CD8-positive, alpha-beta memory T cell (primary cell): ENCODE results near the gene ZSWIM5. TPM values are rescaled to one million over a fixed set of nuclear protein-coding genes. Genes with fewer than 3 reads are reported as not detected.
"Not testable (repeated sequence)": the region's sequence is repeated elsewhere in the genome, so short reads cannot be mapped to it uniquely, and the experiment has no call there.

Source experiments
- CTCF ChIA-PET: fragments of 350-600 bp; sonication (Branson Sonifier 250); formaldehyde crosslinking; loops from one replicate; lab custom pipeline; 2021; ENCODE audit warnings: antibody characterized with exemption; lab: Charles Lee
- POLR2A ChIA-PET: fragments of 350-600 bp; sonication (Branson Sonifier 250); formaldehyde crosslinking; loops from one replicate; lab custom pipeline; 2021; ENCODE audit warnings: antibody characterized with exemption; lab: Charles Lee
- DNase-seq, 5 donors: peaks; one replicate each; pipeline versions ENCODE4 v3.0.0 to v3.0.0-alpha.2; 2020 to 2022; ENCODE audit warnings: mixed read lengths in 1 of 5
- H3K27ac ChIP-seq: one replicate; pipeline ENCODE4 v1.7.0; 2013; ENCODE audit warnings: low read depth, mild to moderate bottlenecking, low read length, moderate library complexity
- H3K27me3 ChIP-seq: 2 replicates; pipeline ENCODE4 v1.7.0; 2013; ENCODE audit warnings: low read length, mild to moderate bottlenecking; ENCODE audit not compliant: insufficient read depth, poor library complexity, severe bottlenecking
- H3K36me3 ChIP-seq: 2 replicates; pipeline ENCODE4 v1.7.0; 2013; ENCODE audit warnings: mild to moderate bottlenecking, low read length, moderate library complexity; ENCODE audit not compliant: insufficient read depth
- H3K4me1 ChIP-seq: 2 replicates; pipeline ENCODE4 v1.7.0; 2013; ENCODE audit warnings: mild to moderate bottlenecking, low read length, moderate library complexity; ENCODE audit not compliant: insufficient read depth
- H3K4me3 ChIP-seq: 2 replicates; pipeline ENCODE4 v1.7.0; 2013; ENCODE audit warnings: mild to moderate bottlenecking, low read length
- H3K9me3 ChIP-seq: 2 replicates; pipeline ENCODE4 v1.7.0; 2013; ENCODE audit warnings: mild to moderate bottlenecking, low read length
- H3K27ac Mint-ChIP-seq, 8 donors: one replicate each; pipeline ENCODE4 v1.8.0; 2020 to 2021; ENCODE audit warnings: mixed read lengths in 8 of 8, mild to moderate bottlenecking in 6 of 8, inconsistent platforms in 3 of 8, moderate library complexity in 3 of 8
- H3K27me3 Mint-ChIP-seq, 2 donors: one replicate each; pipeline ENCODE4 v1.8.0; 2020 to 2021; ENCODE audit warnings: mixed read lengths in 2 of 2, mild to moderate bottlenecking in 1 of 2, moderate library complexity in 1 of 2
- H3K36me3 Mint-ChIP-seq, 3 donors: one replicate each; pipeline ENCODE4 v1.8.0; 2020 to 2021; ENCODE audit warnings: mixed read lengths in 3 of 3, inconsistent platforms in 1 of 3, mild to moderate bottlenecking in 1 of 3
- H3K4me1 Mint-ChIP-seq, 3 donors: one replicate each; pipeline ENCODE4 v1.8.0; 2020 to 2021; ENCODE audit warnings: mixed read lengths in 3 of 3, inconsistent platforms in 1 of 3, mild to moderate bottlenecking in 1 of 3
- H3K4me3 Mint-ChIP-seq, 7 donors: one replicate each; pipeline ENCODE4 v1.8.0; 2020 to 2021; ENCODE audit warnings: mixed read lengths in 7 of 7, mild to moderate bottlenecking in 6 of 7, moderate library complexity in 4 of 7, inconsistent platforms in 2 of 7
- H3K9me3 Mint-ChIP-seq, 5 donors: one replicate each; pipeline ENCODE4 v1.8.0; 2020 to 2022; ENCODE audit warnings: mixed read lengths in 5 of 5, mild to moderate bottlenecking in 3 of 5, moderate library complexity in 2 of 5, inconsistent platforms in 1 of 5
- polyA plus RNA-seq: library from polyadenylated mRNA; unstranded; fragments of 300-500 nt; fragmentation: Illumina TruSeq; gene quantifications from one replicate; pipeline ENCODE4 v1.2.3, GENCODE V29; 2021
- total RNA-seq, 2 experiments: library from RNA; stranded (reverse); gene quantifications; one replicate each; pipeline ENCODE4 v1.2.3, GENCODE V29; 2021

Gene ZSWIM5
- total and polyA plus RNA-seq, 3 experiments from 2014 or later = 0.69 to 1.4 (median 1.3) TPM

DNA sequence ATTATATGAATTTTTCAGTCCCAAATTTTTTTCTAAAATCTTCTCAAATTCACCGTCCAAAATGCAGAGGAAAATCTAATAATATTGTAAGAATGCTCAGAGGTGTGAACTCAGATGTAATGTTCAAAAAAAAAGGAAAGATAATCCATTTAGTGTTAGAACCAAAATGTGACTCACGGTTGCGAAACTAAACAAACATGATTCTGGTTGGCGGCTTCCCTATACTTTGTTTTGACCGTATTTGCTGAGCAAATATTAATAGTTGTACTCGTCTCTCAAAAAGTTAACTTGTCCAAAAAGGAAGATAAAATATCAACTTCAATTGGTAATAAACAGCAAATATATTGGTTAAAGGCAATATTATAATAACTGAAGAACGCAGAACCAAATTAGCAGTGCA, 34.4 kb downstream of the ZSWIM5 start:
- DNase-seq = no peak
- Mint-ChIP-seq H3K4me1 (peaks cover 0 to 13% (median 5%) of the 10 kb centered on the region in 3 donors), H3K27me3 (peaks cover 0 to 4% of the 10 kb centered on the region in 2 donors), H3K4me3 (no peak overlapping the region), H3K27ac (no peak overlapping the region), H3K9me3 (no peaks in the 10 kb centered on the region), H3K36me3 (no peaks in the 10 kb centered on the region)
- POLR2A ChIA-PET = no interaction called here
- CTCF ChIA-PET = no interaction called here
- H3K4me1 ChIP-seq = no peaks in the 10 kb centered on the region
- no peak overlapping the region for H3K4me3 ChIP-seq
- no peak overlapping the region for H3K27ac ChIP-seq
- no peaks in the 10 kb centered on the region for H3K27me3 ChIP-seq
- H3K36me3 ChIP-seq = no peaks in the 10 kb centered on the region
- no peaks in the 10 kb centered on the region for H3K9me3 ChIP-seq

- no peaks in the 10 kb centered on the region for H3K9me3 ChIP-seq
- H3K27me3 ChIP-seq = no peaks in the 10 kb centered on the region
- H3K27ac Mint-ChIP-seq = no peak overlapping the region
- H3K9me3 Mint-ChIP-seq = no peaks in the 10 kb centered on the region
- no peak overlapping the region for H3K4me3 ChIP-seq
- H3K36me3 Mint-ChIP-seq = no peaks in the 10 kb centered on the region
- peaks cover 0 to 2% of the 10 kb centered on the region in 2 donors for H3K27me3 Mint-ChIP-seq
- H3K36me3 ChIP-seq = no peaks in the 10 kb centered on the region
- no peak overlapping the region for H3K4me3 Mint-ChIP-seq
- no peaks in the 10 kb centered on the region for H3K4me1 ChIP-seq
- H3K4me1 Mint-ChIP-seq = peaks cover 0 to 13% (median 5%) of the 10 kb centered on the region in 3 donors
- H3K27ac ChIP-seq = no peak overlapping the region
- CTCF ChIA-PET = no interaction called here
- DNase-seq = no peak
- POLR2A ChIA-PET = no interaction called here
Measured at GRCh38 chr1:45171575-45171974, 34.8 kb downstream of the ZSWIM5 start.

DNA sequence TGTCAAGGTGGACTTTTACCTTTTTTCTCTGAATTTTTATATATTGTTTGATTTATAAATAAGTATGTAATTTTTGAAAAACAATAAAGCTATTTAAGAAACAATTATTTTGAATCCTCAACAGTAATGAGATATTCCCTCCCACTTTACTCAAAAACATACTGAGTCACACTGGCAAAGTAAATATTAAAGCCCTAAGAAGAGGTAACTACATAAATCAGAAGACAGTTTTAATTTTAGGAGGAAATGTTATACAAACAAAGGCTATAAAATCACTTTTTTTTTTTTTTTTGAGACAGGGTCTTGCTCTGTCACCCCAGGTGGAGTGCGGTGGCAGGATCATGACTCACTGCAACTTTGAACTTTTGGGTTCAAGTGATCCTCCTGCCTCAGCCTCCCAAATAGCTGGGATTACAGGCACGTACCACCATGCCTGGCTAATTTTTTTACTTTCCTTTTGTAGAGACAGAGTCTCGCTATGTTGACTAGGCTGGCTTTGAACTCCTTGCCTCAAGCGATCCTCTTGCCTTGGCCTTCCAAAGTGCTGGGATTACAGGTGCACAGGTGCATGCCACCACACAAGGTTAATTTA, 36.2 kb downstream of the ZSWIM5 start:
- Mint-ChIP-seq H3K4me3 (no peak overlapping the region), H3K27me3 (peaks cover 0 to 2% of the 10 kb centered on the region in 2 donors), H3K36me3 (peaks cover 0 to 4% (median 0%) of the 10 kb centered on the region in 3 donors), H3K27ac (no peak overlapping the region), H3K4me1 (peaks cover 0 to 13% (median 5%) of the 10 kb centered on the region in 3 donors), H3K9me3 (peaks cover 3 to 4% (median 3%) of the 10 kb centered on the region in 5 donors)
- Histone ChIP-seq H3K9me3 (no peaks in the 10 kb centered on the region), H3K36me3 (no peaks in the 10 kb centered on the region), H3K4me3 (no peak overlapping the region), H3K27ac (no peak overlapping the region), H3K27me3 (no peaks in the 10 kb centered on the region), H3K4me1 (no peaks in the 10 kb centered on the region)
- POLR2A ChIA-PET = no interaction called here
- CTCF ChIA-PET = no interaction called here
- no peak for DNase-seq

- H3K27me3 ChIP-seq, H3K36me3 ChIP-seq, CTCF ChIA-PET, H3K9me3 ChIP-seq, POLR2A ChIA-PET, H3K27ac Mint-ChIP-seq, H3K4me3 ChIP-seq, H3K4me1 ChIP-seq, H3K27ac ChIP-seq, H3K4me3 Mint-ChIP-seq, DNase-seq, H3K27me3 Mint-ChIP-seq: not testable (repeated sequence)
- peaks cover 6 to 20% (median 14%) of the 10 kb centered on the region in 3 donors for H3K4me1 Mint-ChIP-seq
- peaks cover 1 to 24% (median 2%) of the 10 kb centered on the region in 3 donors for H3K36me3 Mint-ChIP-seq
- peaks cover 3 to 22% (median 19%) of the 10 kb centered on the region in 5 donors for H3K9me3 Mint-ChIP-seq
Measured at GRCh38 chr1:45167947-45168346, 38.5 kb downstream of the ZSWIM5 start.

- H3K9me3 ChIP-seq, H3K36me3 ChIP-seq, H3K4me3 Mint-ChIP-seq, H3K27me3 Mint-ChIP-seq, H3K4me3 ChIP-seq, H3K27ac ChIP-seq, POLR2A ChIA-PET, CTCF ChIA-PET, H3K27me3 ChIP-seq, H3K4me1 ChIP-seq, DNase-seq: not testable (repeated sequence)
- Mint-ChIP-seq H3K9me3 (peaks cover 3 to 22% (median 19%) of the 10 kb centered on the region in 5 donors), H3K27ac (peak overlapping the region in 1 of 8 donors; percentile 45), H3K4me1 (peaks cover 18 to 33% (median 27%) of the 10 kb centered on the region in 3 donors), H3K36me3 (peaks cover 1 to 24% (median 2%) of the 10 kb centered on the region in 3 donors)
Measured at GRCh38 chr1:45164307-45164706, 42.1 kb downstream of the ZSWIM5 start.

- H3K4me1 ChIP-seq, H3K27me3 Mint-ChIP-seq, POLR2A ChIA-PET, H3K27me3 ChIP-seq, H3K36me3 ChIP-seq, H3K9me3 ChIP-seq, DNase-seq, CTCF ChIA-PET, H3K27ac ChIP-seq, H3K4me3 ChIP-seq: not testable (repeated sequence)
- H3K36me3 Mint-ChIP-seq = peaks cover 1 to 24% (median 2%) of the 10 kb centered on the region in 3 donors
- H3K27ac Mint-ChIP-seq = peak overlapping the region in 2 of 8 donors; percentile 43 to 45
- peaks cover 18 to 27% (median 22%) of the 10 kb centered on the region in 3 donors for H3K4me1 Mint-ChIP-seq
- peak overlapping the region in 5 of 7 donors; percentile 5 to 61 (median 32) for H3K4me3 Mint-ChIP-seq
- peaks cover 3 to 22% (median 19%) of the 10 kb centered on the region in 5 donors for H3K9me3 Mint-ChIP-seq
Measured at GRCh38 chr1:45163111-45163510, 43.3 kb downstream of the ZSWIM5 start.

- POLR2A ChIA-PET, H3K4me3 ChIP-seq, H3K27ac ChIP-seq, H3K4me1 ChIP-seq, H3K27me3 Mint-ChIP-seq, H3K9me3 ChIP-seq, H3K27me3 ChIP-seq, CTCF ChIA-PET, H3K36me3 ChIP-seq: not testable (repeated sequence)
- peak overlapping the region in 3 of 7 donors; percentile 32 to 61 (median 41) for H3K4me3 Mint-ChIP-seq
- H3K36me3 Mint-ChIP-seq = peaks cover 1 to 24% (median 2%) of the 10 kb centered on the region in 3 donors
- peaks cover 18 to 27% (median 22%) of the 10 kb centered on the region in 3 donors for H3K4me1 Mint-ChIP-seq
- H3K27ac Mint-ChIP-seq = peak overlapping the region in 3 of 8 donors; percentile 9 to 33 (median 29)
- peaks cover 3 to 22% (median 19%) of the 10 kb centered on the region in 5 donors for H3K9me3 Mint-ChIP-seq
- peak in 3 of 5 donors; percentile 5 to 56 (median 52) for DNase-seq
Measured at GRCh38 chr1:45162041-45163035, 44.1 kb downstream of the ZSWIM5 start.

GRCh38 chr1:45155957-45156356, 50.4 kb downstream of the ZSWIM5 start:
- peaks cover 2 to 10% of the 10 kb centered on the region in 2 donors for H3K27me3 Mint-ChIP-seq
- Histone ChIP-seq H3K27me3 (no peaks in the 10 kb centered on the region), H3K4me1 (no peaks in the 10 kb centered on the region), H3K9me3 (no peaks in the 10 kb centered on the region), H3K27ac (no peak overlapping the region), H3K4me3 (no peak overlapping the region), H3K36me3 (no peaks in the 10 kb centered on the region)
- peaks cover 0 to 4% (median 0%) of the 10 kb centered on the region in 3 donors for H3K4me1 Mint-ChIP-seq
- H3K36me3 Mint-ChIP-seq = peaks cover 0 to 12% (median 0%) of the 10 kb centered on the region in 3 donors
- no peak overlapping the region for H3K27ac Mint-ChIP-seq
- no peak for DNase-seq
- ChIA-PET POLR2A (no interaction called here), CTCF (no interaction called here)
- no peak overlapping the region for H3K4me3 Mint-ChIP-seq
- peaks cover 0 to 5% (median 0%) of the 10 kb centered on the region in 5 donors for H3K9me3 Mint-ChIP-seq
